Suppressor macrophage (primary cell): Measurements from ENCODE around the gene TSPAN4.

Experiments used
- DNase-seq, 4 experiments: peaks; one replicate each; pipeline ENCODE4 v3.0.0-alpha.2; 2020 to 2022

TSPAN4 gene

DNA sequence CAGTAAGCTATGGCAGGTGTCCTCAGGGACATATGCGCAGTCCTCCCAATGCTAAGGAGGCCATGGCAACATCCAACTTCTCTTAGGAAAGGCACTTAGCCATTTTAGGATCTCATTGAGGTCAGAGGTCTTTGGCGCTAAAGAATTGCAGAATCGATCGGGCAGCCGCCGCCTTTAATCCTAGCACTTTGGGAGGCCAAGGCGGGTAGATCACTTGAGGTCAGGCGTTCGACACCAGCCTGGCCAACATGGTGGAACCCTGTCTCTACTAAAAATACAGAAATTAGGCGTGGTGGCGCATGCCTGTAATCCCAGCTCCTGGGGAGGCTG is 69.2 kb downstream of the TSPAN4 start:
- no peak for DNase-seq

DNA sequence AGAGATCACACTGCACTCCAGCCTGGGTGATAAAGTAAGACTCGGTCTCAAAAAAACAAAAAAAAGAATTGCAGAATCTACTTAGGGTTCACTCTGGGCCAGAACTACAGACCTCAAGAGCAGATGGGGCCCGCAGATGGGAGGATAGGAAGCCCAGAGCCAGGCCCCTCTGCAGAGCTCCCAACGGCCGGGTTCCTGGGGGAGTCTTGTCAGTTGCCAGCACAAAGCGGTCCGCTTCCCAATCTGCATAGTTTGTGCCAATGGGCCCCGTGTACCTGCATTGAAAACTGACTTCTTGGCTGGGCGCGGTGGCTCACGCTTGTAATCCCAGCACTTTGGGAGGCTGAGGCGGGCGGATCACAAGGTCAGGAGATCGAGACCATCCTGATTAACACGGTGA is 69.6 kb downstream of the TSPAN4 start:
- no peak for DNase-seq

DNA sequence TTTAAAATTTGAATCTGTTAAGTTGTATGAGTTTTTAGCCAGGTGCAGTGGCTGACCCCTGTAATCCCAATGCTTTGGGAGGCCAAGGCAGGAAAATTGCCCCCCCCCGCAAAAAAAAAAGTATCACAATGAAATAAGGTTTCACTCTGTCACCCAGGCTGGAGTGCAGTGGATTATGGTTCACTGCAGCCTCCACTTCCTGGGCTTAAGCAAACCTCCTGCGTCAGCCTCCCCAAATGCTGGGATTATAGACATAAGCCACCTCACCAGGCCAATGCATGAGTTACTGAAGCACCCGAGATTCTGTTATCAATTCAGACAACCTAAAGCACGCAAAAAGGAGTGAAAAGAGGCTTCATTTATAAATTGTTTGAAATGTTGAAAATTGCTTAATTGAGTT is 70.4 kb downstream of the TSPAN4 start:
- DNase-seq, result no peak

DNA sequence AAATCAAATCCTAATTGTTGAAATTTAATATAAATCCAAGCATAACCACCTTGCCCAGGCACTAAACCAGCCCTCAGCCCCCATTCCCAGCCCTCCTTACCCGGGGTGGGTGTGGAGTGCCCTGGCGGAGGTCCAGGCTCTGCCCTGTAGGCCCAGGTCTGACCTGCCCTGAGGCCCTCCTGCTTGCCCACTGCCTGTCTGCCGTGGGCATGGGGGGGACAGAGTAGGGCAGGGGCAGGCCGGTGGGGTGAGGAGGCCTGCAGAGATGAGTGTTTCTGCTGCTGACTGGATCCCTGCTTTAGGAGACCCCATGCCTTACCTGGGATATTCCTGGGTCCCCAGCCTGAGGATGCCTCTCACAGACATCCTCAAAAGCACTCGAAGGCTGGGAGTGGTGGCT is 71.6 kb downstream of the TSPAN4 start:
- DNase-seq, result no peak

DNA sequence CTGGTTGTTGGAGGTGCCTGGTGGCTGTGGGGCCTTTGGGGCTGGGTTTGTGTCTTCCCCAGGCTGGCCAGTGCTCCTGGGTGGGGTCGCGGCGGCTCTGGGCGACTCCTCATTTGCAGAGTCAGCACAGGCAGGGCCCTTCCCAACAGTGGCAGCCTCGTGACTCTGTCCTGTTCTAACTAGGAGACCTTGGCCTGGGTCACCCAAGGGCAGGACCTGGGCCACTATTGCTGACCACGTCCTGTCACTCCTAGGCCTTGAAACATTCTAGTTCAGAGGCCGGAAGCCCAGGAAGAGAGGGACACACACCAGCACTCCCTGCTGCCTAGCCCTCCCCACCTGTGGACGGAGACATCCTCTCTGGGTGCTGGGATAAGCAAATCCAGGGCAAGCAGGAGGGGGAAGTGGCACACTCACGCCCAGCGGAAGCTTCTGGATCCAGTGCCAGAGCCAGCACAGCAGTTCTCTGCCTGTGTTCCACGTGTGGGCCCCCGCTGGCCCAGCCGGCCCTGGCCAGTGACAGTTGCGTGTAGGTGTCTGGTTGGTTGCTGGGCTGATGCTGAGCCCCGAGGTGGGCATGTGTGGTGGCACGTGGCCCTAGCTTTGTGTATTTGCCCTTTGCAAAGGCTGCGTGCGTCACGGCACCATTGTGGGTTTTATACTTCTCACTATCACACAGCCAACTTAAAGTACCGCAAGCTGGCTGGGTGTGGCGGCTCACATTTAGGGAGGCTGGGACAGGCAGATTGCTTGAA is 72.3 kb downstream of the TSPAN4 start:
- peak; percentile 65 to 81 (median 75) for DNase-seq
